Left ventricle myocardium inferior (tissue), 1 donor: ENCODE measurements around the gene CMPK1. TPM values are rescaled to one million over a fixed set of nuclear protein-coding genes. Genes with fewer than 3 reads are reported as not detected.

Experiments used
- DNase-seq: peaks from one replicate; pipeline ENCODE4 v3.0.0-alpha.2; 2020
- H3K27ac ChIP-seq: fragments of 200-600 bp; replicated peaks from 2 replicates; pipeline ENCODE4 v1.8.0; 2021
- H3K27me3 ChIP-seq: fragments of 200-600 bp; 2 replicates; pipeline ENCODE4 v1.8.0; 2021; ENCODE audit warnings: low read depth
- H3K36me3 ChIP-seq: fragments of 200-600 bp; 2 replicates; pipeline ENCODE4 v1.8.0; 2021
- H3K4me1 ChIP-seq: fragments of 200-600 bp; 2 replicates; pipeline ENCODE4 v1.8.0; 2021
- H3K4me3 ChIP-seq: fragments of 200-600 bp; 2 replicates; pipeline ENCODE4 v1.8.0; 2021; ENCODE audit warnings: mild to moderate bottlenecking, moderate library complexity
- H3K9me3 ChIP-seq: fragments of 200-600 bp; replicated peaks from 2 replicates; pipeline ENCODE4 v1.8.0; 2021
- intact Hi-C: fragments of 100-400 bp; cut with micrococcal nuclease; formaldehyde crosslinking; loops from one replicate; pipeline ENCODE4 v1.11.0; 2022
- total RNA-seq: library from RNA; stranded (reverse); fragmentation: NEBNext Ultra II Directional; extraction: Animal tissue kit (Norgen Biotek cat#: 25700); gene quantifications from one replicate; pipeline ENCODE4 v1.2.1, GENCODE V29; 2021
- TF ChIP-seq, protein P1 (sequence below): fragments of 200-600 bp; IDR thresholded peaks from 2 replicates; pipeline ENCODE4 v1.8.0; 2021; ENCODE audit warnings: antibody characterized with exemption, mild to moderate bottlenecking, borderline replicate concordance
- donor health status: DM: no; HTN: yes; CAD: no; lungs with severe emphysema.

Gene CMPK1
- total RNA-seq, 1 donor from 2014 or later: 78.2 TPM

DNA sequence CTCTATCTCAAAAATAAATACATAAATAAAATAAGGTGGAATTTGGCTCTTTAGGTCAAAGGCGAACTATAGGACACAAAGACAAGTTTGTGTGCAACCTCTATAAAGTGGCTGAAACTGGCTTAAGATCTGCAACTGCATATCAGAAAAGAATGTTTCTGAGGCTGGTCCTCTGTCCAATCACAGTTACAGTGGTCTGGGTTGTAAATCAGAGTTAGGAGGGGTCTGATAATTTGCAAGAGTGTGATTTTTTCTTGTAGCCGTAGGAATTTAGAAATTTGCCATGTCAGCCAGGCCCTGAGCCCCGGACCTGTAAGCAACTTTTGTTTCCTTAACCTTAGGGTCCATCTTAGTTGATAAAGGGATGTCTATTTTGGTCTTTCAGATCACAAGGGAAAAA, 27.8 kb downstream of the CMPK1 start:
- H3K9me3 ChIP-seq: no peaks in the 10 kb centered on the region
- peaks cover 18% of the 10 kb centered on the region for H3K4me1 ChIP-seq
- TF ChIP-seq, protein P1, sequence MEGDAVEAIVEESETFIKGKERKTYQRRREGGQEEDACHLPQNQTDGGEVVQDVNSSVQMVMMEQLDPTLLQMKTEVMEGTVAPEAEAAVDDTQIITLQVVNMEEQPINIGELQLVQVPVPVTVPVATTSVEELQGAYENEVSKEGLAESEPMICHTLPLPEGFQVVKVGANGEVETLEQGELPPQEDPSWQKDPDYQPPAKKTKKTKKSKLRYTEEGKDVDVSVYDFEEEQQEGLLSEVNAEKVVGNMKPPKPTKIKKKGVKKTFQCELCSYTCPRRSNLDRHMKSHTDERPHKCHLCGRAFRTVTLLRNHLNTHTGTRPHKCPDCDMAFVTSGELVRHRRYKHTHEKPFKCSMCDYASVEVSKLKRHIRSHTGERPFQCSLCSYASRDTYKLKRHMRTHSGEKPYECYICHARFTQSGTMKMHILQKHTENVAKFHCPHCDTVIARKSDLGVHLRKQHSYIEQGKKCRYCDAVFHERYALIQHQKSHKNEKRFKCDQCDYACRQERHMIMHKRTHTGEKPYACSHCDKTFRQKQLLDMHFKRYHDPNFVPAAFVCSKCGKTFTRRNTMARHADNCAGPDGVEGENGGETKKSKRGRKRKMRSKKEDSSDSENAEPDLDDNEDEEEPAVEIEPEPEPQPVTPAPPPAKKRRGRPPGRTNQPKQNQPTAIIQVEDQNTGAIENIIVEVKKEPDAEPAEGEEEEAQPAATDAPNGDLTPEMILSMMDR: no peak
- no peak overlapping the region for H3K27ac ChIP-seq
- intact Hi-C loops: no loop called here
- H3K27me3 ChIP-seq: no peaks in the 10 kb centered on the region
- H3K4me3 ChIP-seq: no peak overlapping the region
- H3K36me3 ChIP-seq: no peaks in the 10 kb centered on the region
- no peak for DNase-seq

DNA sequence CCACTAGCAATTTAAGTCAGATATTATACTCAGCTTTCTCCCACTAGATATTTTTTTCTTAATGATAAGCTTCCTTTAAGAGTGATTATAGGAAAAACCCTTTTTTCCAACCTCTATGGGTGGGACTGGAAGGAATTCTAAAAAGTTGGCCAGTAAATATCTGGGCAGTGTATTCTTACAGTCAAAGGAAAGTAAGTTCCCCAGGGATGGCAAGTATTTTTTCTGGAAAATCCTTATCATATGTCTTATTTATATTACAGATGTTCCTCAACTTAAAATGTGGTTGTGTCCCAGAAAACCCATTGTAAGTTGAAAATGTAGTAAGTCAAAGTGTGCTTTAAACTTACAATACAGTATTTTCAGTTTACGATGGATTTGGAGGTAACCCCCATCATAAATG, 29.2 kb downstream of the CMPK1 start:
- H3K27me3 ChIP-seq: no peaks in the 10 kb centered on the region

DNA sequence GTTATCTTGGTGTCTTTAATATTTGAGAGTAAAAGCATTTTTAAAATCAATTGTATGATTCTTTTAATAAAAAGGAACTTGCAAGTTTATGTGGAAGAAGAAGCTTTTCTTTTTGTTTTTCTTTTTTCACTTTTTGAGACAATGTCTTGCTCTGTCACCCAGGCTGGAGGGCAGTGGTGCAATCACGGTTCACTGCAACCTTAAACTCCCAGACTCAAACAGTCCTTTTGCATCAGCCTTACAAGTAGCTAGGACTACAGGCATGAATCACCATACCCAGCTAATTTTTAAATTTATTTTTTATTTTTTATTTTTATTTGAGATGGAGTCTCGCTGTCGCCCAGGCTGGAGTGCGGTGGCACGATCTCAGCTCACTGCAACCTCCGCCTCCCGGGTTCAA, 34.1 kb downstream of the CMPK1 start:
- TF ChIP-seq, protein P1: no peak
- H3K36me3 ChIP-seq: peaks cover 46% of the 10 kb centered on the region
- no peak overlapping the region for H3K4me3 ChIP-seq
- intact Hi-C loops: no loop called here
- H3K4me1 ChIP-seq: peaks cover 5% of the 10 kb centered on the region
- no peaks in the 10 kb centered on the region for H3K9me3 ChIP-seq
- no peak overlapping the region for H3K27ac ChIP-seq
- H3K27me3 ChIP-seq: no peaks in the 10 kb centered on the region
- no peak for DNase-seq

More for the DNA sequence above, 29.2 kb downstream of the CMPK1 start:
- no peak overlapping the region for H3K27ac ChIP-seq
- intact Hi-C loops: no loop called here
- H3K4me1 ChIP-seq: peaks cover 14% of the 10 kb centered on the region
- DNase-seq: no peak
- TF ChIP-seq, protein P1: no peak
- no peak overlapping the region for H3K4me3 ChIP-seq
- no peaks in the 10 kb centered on the region for H3K9me3 ChIP-seq
- H3K36me3 ChIP-seq: no peaks in the 10 kb centered on the region

DNA sequence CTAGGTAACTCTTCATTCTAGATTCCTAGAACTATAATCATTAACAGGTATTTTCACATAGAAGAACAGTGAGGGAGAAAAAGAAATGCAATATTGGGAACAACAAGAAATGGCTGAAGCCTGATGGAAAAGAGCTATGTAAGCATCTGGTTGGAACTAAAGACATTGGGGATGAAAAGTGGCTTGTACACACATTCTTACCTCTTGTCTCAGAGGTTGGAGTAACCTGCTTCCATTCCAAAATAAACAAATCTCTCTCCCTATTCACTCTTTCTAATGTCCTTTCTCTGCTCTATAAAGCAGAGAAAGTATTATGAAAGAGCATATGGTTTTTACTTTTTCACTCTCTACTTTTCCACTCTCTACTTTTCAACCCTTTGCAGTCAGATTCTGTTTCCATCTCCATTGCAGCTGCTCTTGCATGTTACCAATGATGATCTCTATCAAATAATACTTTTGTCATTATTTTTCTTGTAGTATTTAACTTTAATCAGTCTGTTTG, 37.5 kb downstream of the CMPK1 start:
- Histone ChIP-seq H3K4me1 (no peaks in the 10 kb centered on the region), H3K9me3 (no peaks in the 10 kb centered on the region), H3K36me3 (peaks cover 80% of the 10 kb centered on the region), H3K27me3 (no peaks in the 10 kb centered on the region), H3K27ac (no peak overlapping the region), H3K4me3 (no peak overlapping the region)
- DNase-seq: no peak
- TF ChIP-seq, protein P1: no peak
- intact Hi-C loops: no loop called here

DNA sequence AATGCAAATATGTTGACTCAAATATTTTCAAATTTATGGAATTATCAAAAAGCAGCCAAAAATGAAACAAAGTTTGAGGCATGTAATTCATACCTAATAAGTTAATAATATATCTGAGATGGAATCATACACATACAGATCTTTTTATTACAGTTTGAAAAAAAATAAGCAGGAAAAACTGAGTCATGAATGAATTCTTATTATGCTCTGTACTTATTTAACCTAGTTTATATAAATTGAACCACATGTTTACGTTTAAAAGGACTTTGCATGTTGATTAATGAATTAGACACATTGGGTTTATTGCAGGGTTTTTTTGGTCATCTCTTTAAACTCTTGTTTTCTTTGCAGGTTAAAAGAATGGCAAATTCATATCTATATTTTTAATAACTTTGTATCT, 40.9 kb downstream of the CMPK1 start:
- Histone ChIP-seq H3K36me3 (peaks cover 94% of the 10 kb centered on the region), H3K27me3 (no peaks in the 10 kb centered on the region), H3K4me1 (peaks cover 3% of the 10 kb centered on the region), H3K27ac (no peak overlapping the region), H3K4me3 (no peak overlapping the region), H3K9me3 (no peaks in the 10 kb centered on the region)
- intact Hi-C loops: no loop called here
- TF ChIP-seq, protein P1: no peak
- DNase-seq: no peak
